CD14-positive monocyte (primary cell): Measurements from ENCODE around the gene DNAAF9. TPM values are rescaled to one million over a fixed set of nuclear protein-coding genes. Genes with fewer than 3 reads are reported as not detected.

Source experiments
- DNase-seq, 3 donors: peaks; one replicate each; pipeline ENCODE4 v3.0.0-alpha.2; 2011 to 2022
- H2AFZ ChIP-seq: 2 replicates; pipeline ENCODE4 v1.6.0; 2012; ENCODE audit warnings: mild to moderate bottlenecking, low read depth, low read length, inconsistent platforms; ENCODE audit not compliant: insufficient read depth, poor library complexity, severe bottlenecking
- H3K27ac ChIP-seq, 2 donors: 1 replicate in 1 of 2; 2 replicates in 1 of 2; pipeline ENCODE4 v1.5.1; 2012 to 2013; ENCODE audit warnings: low read length in 2 of 2, control low read depth in 1 of 2, inconsistent platforms in 1 of 2, low read depth in 1 of 2, mild to moderate bottlenecking in 1 of 2
- H3K27me3 ChIP-seq, 2 donors: one replicate each; pipeline versions ENCODE4 v1.6.0 to v1.6.1; 2011 to 2013; ENCODE audit warnings: low read length in 2 of 2; ENCODE audit not compliant: control insufficient read depth in 2 of 2, insufficient read depth in 2 of 2
- H3K36me3 ChIP-seq, 2 donors: replicated peaks in 1 of 2; 1 replicate in 1 of 2; 2 replicates in 1 of 2; pipeline versions ENCODE4 v1.5.1 to v1.6.1; 2012 to 2013; ENCODE audit warnings: low read length in 2 of 2, control low read depth in 1 of 2, inconsistent platforms in 1 of 2, mild to moderate bottlenecking in 1 of 2; ENCODE audit not compliant: insufficient read depth in 2 of 2, control insufficient read depth in 1 of 2
- H3K4me1 ChIP-seq, 2 donors: 1 replicate in 1 of 2; 2 replicates in 1 of 2; pipeline versions ENCODE4 v1.5.1 to v1.6.1; 2012 to 2013; ENCODE audit warnings: low read length in 2 of 2, control low read depth in 1 of 2, inconsistent platforms in 1 of 2, mild to moderate bottlenecking in 1 of 2, moderate library complexity in 1 of 2; ENCODE audit not compliant: insufficient read depth in 2 of 2, control insufficient read depth in 1 of 2
- H3K4me2 ChIP-seq: replicated peaks from 2 replicates; pipeline ENCODE3; 2012; ENCODE audit warnings: low read length, moderate library complexity, mild to moderate bottlenecking; ENCODE audit not compliant: poor library complexity, severe bottlenecking; ENCODE audit errors: extremely low read depth
- H3K4me3 ChIP-seq, 3 experiments: fragments of 200-600 bp in 1 of 3; sonication (generic) in 1 of 3; replicated peaks in 1 of 3; 1 replicate in 2 of 3; 2 replicates in 1 of 3; pipeline ENCODE4 v1.5.1; 2011 to 2013; ENCODE audit warnings: low read length in 3 of 3, mild to moderate bottlenecking in 3 of 3, control low read depth in 2 of 3, low read depth in 2 of 3, inconsistent platforms in 1 of 3, moderate library complexity in 1 of 3
- H3K79me2 ChIP-seq: 2 replicates; pipeline ENCODE4 v1.6.0; 2012; ENCODE audit warnings: mild to moderate bottlenecking, control low read depth, inconsistent platforms, low read length, moderate library complexity; ENCODE audit not compliant: insufficient read depth
- H3K9ac ChIP-seq: 2 replicates; pipeline ENCODE4 v1.6.0; 2017; ENCODE audit warnings: low read length, mild to moderate bottlenecking; ENCODE audit not compliant: insufficient read depth, poor library complexity, severe bottlenecking
- H3K9me3 ChIP-seq, 2 donors: replicated peaks in 1 of 2; 1 replicate in 1 of 2; 2 replicates in 1 of 2; pipeline versions ENCODE4 v1.5.1 to v1.6.1; 2012 to 2013; ENCODE audit warnings: low read length in 2 of 2, control low read depth in 1 of 2; ENCODE audit not compliant: control insufficient read depth in 1 of 2, insufficient read depth in 1 of 2
- H4K20me1 ChIP-seq: 2 replicates; pipeline ENCODE4 v1.6.0; 2012; ENCODE audit warnings: mild to moderate bottlenecking, low read length, control low read depth, moderate library complexity; ENCODE audit not compliant: insufficient read depth
- H3K27ac Mint-ChIP-seq, 7 donors: one replicate each; pipeline ENCODE4 v1.8.0; 2020; ENCODE audit warnings: mild to moderate bottlenecking in 7 of 7, mixed read lengths in 7 of 7, moderate library complexity in 6 of 7, inconsistent platforms in 2 of 7
- H3K27me3 Mint-ChIP-seq, 3 donors: one replicate each; pipeline ENCODE4 v1.8.0; 2021 to 2022; ENCODE audit warnings: low read depth in 3 of 3, mild to moderate bottlenecking in 3 of 3, mixed read lengths in 3 of 3, moderate library complexity in 3 of 3, inconsistent platforms in 1 of 3
- H3K36me3 Mint-ChIP-seq, 2 donors: one replicate each; pipeline ENCODE4 v1.8.0; 2020; ENCODE audit warnings: mixed read lengths in 2 of 2, inconsistent platforms in 1 of 2, mild to moderate bottlenecking in 1 of 2
- H3K4me1 Mint-ChIP-seq: one replicate; pipeline ENCODE4 v1.8.0; 2020; ENCODE audit warnings: mild to moderate bottlenecking, mixed read lengths
- H3K4me3 Mint-ChIP-seq, 2 donors: one replicate each; pipeline ENCODE4 v1.8.0; 2020; ENCODE audit warnings: mild to moderate bottlenecking in 2 of 2, mixed read lengths in 2 of 2, moderate library complexity in 1 of 2
- H3K9me3 Mint-ChIP-seq, 7 donors: one replicate each; pipeline ENCODE4 v1.8.0; 2020 to 2022; ENCODE audit warnings: mixed read lengths in 7 of 7, mild to moderate bottlenecking in 6 of 7, moderate library complexity in 6 of 7, inconsistent platforms in 2 of 7
- CTCF ChIP-seq: fragments of 200-600 bp; IDR thresholded peaks from one replicate; pipeline ENCODE4 v1.8.0; 2022; ENCODE audit warnings: antibody characterized with exemption, mild to moderate bottlenecking
- WGBS: methylation state at CpG from one replicate; pipeline ENCODE4 v1.1.5; 2013; ENCODE audit warnings: missing lambda C conversion rate; ENCODE audit not compliant: insufficient coverage; 5-methylcytosine and 5-hydroxymethylcytosine counted together
- intact Hi-C, 2 donors: fragments of 100-400 bp; cut with micrococcal nuclease; formaldehyde crosslinking; loops; one replicate each; pipeline versions ENCODE4 v1.15.0 to v1.15.1; 2023
- polyA plus RNA-seq, 3 donors: library from polyadenylated mRNA; depleted of rRNA in 1 of 3; unstranded in 2 of 3; stranded (reverse) in 1 of 3; fragments of 300-500 nt in 2 of 3; fragments of >200 nt in 1 of 3; fragmentation: Illumina TruSeq in 2 of 3; gene quantifications; 1 replicate in 2 of 3; 2 replicates in 1 of 3; pipeline ENCODE4 v1.2.3, GENCODE V29; 2012 to 2021

Gene DNAAF9
- polyA plus RNA-seq, 3 donors, result 0.53 to 10.8 (median 1.2) TPM

- no peak for TF ChIP-seq CTCF
- H3K27me3 ChIP-seq, result no peaks in the 10 kb centered on the region
- H3K9me3 Mint-ChIP-seq, result no peaks in the 10 kb centered on the region
- peak in 2 of 3 donors; percentile 14 to 22 for DNase-seq
- WGBS, result no CpG with 5 or more reads among the region's 3 CpGs
- H3K27ac Mint-ChIP-seq, result peak overlapping the region; percentile 81 to 93 (median 88)
- H3K4me3 ChIP-seq, result peak overlapping the region in 1 of 3 experiments; percentile 35
- H3K9me3 ChIP-seq, result no peaks in the 10 kb centered on the region
- H3K27me3 Mint-ChIP-seq, result peaks cover 0 to 4% (median 1%) of the 10 kb centered on the region in 3 donors
- H3K9ac ChIP-seq, result peak overlapping the region; percentile 16
- H3K4me2 ChIP-seq, result peak overlapping the region; percentile 27
- intact Hi-C loops, result no loop called here
- H3K36me3 Mint-ChIP-seq, result no peaks in the 10 kb centered on the region
- peaks cover 53% of the 10 kb centered on the region for H3K4me1 Mint-ChIP-seq
- H3K27ac ChIP-seq, result peak overlapping the region; percentile 55 to 81
- H3K36me3 ChIP-seq, result no peaks in the 10 kb centered on the region
- no peaks in the 10 kb centered on the region for H3K79me2 ChIP-seq
- no peak overlapping the region for H3K4me3 Mint-ChIP-seq
- H3K4me1 ChIP-seq, result peaks cover 47 to 49% of the 10 kb centered on the region in 2 donors
- H2AFZ ChIP-seq, result peak overlapping the region; percentile 64
- no peaks in the 10 kb centered on the region for H4K20me1 ChIP-seq
Measured at GRCh38 chr20:3433744-3434143, 26.3 kb upstream of the DNAAF9 start.

- H3K36me3 ChIP-seq, result no peaks in the 10 kb centered on the region
- Mint-ChIP-seq H3K27ac (peak overlapping the region in 3 of 7 donors; percentile 31 to 66 (median 39)), H3K9me3 (no peaks in the 10 kb centered on the region), H3K4me1 (peaks cover 53% of the 10 kb centered on the region), H3K4me3 (no peak overlapping the region), H3K36me3 (no peaks in the 10 kb centered on the region), H3K27me3 (peaks cover 0 to 4% (median 1%) of the 10 kb centered on the region in 3 donors)
- no peaks in the 10 kb centered on the region for H3K27me3 ChIP-seq
- H3K79me2 ChIP-seq, result no peaks in the 10 kb centered on the region
- WGBS, result no CpG with 5 or more reads among the region's 3 CpGs
- TF ChIP-seq CTCF, result no peak
- no peak overlapping the region for H3K9ac ChIP-seq
- intact Hi-C loops, result no loop called here
- H2AFZ ChIP-seq, result no peak overlapping the region
- H4K20me1 ChIP-seq, result no peaks in the 10 kb centered on the region
- no peak overlapping the region for H3K4me3 ChIP-seq
- no peak for DNase-seq
- H3K4me2 ChIP-seq, result no peak overlapping the region
- H3K27ac ChIP-seq, result no peak overlapping the region
- peaks cover 47 to 49% of the 10 kb centered on the region in 2 donors for H3K4me1 ChIP-seq
- H3K9me3 ChIP-seq, result no peaks in the 10 kb centered on the region
Measured at GRCh38 chr20:3432844-3433243, 25.4 kb upstream of the DNAAF9 start.
